Posterior cingulate gyrus (tissue), 11 donors: Measurements from ENCODE around the gene SLC25A2.
"Not testable (repeated sequence)": the region's sequence is repeated elsewhere in the genome, so short reads cannot be mapped to it uniquely, and the experiment has no call there.

Source experiments
- DNase-seq, 10 donors: peaks; one replicate each; pipeline versions ENCODE4 v3.0.0 to v3.0.0-alpha.2; 2020 to 2021; ENCODE audit warnings: mixed read lengths in 3 of 10
- intact Hi-C: fragments of 100-400 bp; cut with DNase I; formaldehyde crosslinking; loops from one replicate; pipeline ENCODE4 v1.15.1; 2023

The SLC25A2 gene

DNA sequence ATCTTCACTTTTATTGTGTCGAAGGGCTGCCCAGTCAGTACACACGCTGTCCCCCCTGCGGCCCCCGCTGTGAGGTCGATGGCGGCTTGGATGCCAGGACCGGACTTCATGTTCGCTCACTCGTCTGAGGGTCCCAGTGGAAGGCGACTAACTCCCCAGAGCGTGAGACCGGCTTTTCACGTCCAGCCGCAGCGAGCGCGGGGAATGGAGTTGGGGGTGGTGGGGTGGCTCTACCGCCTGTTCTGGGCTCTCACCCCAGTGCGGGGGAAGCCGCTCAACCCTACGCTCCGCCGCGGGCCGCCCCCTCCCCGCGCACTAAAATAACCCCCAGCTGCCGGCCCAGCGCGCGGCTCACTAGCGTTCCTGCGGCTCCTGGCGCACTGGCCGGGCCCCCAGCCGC lies at the start of gene SLC25A2:
TSS of gene SLC25A2 (minus strand) at position 294 of the 400 bp plus-strand sequence. CDS start at position 110, 184 bp downstream.
- intact Hi-C loops, result no loop called here
- no peak for DNase-seq

DNA sequence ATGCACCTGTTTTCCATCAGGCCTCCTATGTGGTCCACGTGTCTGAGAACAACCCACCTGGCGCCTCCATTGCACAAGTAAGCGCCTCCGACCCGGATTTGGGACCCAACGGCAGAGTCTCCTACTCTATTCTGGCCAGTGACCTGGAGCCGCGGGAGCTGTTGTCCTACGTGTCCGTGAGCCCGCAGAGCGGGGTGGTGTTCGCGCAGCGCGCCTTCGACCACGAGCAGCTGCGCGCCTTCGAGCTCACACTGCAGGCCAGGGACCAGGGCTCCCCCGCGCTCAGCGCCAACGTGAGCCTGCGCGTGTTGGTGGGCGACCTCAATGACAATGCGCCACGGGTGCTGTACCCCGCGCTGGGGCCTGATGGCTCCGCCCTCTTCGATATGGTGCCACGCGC lies 47.7 kb upstream of the SLC25A2 start:
- no peak for DNase-seq
- intact Hi-C loops, result no loop called here

DNA sequence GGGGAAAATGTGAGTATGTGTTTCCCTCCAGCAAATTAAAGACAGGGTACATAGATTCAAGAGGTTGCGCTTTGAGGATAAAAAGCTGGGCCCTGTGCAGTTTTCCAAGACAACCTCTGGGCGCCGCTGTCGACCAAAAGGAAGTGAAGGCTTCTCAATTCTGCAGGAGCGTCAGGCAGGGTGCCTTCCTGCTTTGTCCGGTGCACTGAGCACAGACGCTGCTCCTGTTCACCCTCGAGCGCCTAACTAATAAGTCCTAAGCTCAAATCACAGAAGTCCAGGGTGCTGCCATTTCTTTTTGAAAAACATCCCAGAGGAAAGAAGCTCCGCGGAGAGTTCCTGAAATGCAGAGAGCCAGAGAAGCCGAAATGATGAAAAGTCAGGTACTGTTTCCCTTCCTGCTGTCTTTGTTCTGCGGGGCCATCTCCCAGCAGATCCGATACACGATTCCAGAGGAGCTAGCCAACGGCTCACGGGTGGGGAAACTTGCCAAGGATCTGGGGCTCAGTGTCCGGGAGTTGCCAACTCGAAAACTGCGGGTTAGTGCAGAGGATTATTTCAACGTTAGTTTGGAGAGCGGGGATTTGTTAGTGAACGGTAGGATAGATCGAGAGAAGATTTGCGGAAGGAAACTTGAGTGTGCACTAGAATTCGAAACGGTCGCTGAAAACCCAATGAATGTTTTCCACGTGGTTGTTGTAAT lies 46.2 kb upstream of the SLC25A2 start, which contains the start of gene PCDHGB1:
TSS of gene PCDHGB1 (plus strand) at position 183 of the 703 bp plus-strand sequence. CDS start at position 345, 162 bp downstream.
- peak in 3 of 10 donors; percentile 33 to 35 (median 33) for DNase-seq
- intact Hi-C loops, result no loop called here

DNA sequence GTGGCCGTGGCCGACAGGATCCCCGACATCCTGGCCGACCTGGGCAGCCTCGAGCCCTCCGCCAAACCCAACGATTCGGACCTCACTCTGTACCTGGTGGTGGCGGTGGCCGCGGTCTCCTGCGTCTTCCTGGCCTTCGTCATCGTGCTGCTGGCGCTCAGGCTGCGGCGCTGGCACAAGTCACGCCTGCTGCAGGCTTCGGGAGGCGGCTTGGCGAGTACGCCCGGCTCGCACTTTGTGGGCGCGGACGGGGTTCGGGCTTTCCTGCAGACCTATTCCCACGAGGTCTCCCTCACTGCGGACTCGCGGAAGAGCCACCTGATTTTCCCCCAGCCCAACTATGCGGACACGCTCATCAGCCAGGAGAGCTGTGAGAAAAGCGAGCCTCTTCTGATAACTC lies 42.2 kb upstream of the SLC25A2 start:
- not testable (repeated sequence) for DNase-seq
- intact Hi-C loops, result loop anchor here (2.0 kb wide), 1 partner anchor 79 kb away; no protein-coding TSS in a partner anchor

DNA sequence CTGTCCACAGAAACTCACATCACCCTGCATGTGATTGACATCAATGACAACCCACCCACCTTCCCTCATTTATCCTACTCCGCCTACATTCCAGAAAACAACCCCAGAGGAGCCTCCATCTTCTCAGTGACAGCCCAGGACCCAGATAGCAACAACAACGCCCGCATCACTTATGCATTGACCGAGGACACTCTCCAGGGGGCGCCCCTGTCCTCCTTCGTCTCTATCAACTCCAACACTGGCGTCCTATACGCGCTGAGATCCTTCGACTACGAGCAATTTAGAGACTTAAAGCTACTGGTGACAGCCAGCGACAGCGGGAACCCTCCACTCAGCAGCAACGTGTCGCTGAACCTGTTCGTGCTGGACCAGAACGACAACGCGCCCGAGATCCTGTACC lies 41.5 kb upstream of the SLC25A2 start:
- DNase-seq, result no peak
- intact Hi-C loops, result no loop called here

DNA sequence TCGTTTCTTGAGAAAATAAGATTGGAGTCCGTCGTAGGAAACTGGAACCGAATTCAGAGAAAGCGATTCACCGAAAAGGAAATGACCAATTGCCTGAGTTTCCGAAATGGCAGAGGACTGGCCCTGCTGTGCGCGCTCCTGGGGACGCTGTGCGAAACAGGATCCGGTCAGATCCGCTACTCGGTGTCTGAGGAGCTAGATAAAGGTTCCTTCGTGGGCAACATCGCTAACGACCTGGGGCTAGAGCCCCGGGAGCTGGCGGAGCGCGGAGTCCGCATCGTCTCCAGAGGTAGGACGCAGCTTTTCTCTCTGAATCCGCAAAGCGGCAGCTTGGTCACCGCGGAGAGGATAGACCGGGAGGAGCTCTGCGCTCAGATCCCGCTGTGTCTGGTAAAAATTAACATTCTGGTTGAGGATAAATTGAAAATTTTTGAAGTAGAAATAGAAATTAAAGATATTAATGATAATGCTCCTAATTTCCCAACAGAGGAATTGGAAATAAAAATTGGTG lies 40.2 kb upstream of the SLC25A2 start:
- no peak for DNase-seq
- intact Hi-C loops, result no loop called here

DNA sequence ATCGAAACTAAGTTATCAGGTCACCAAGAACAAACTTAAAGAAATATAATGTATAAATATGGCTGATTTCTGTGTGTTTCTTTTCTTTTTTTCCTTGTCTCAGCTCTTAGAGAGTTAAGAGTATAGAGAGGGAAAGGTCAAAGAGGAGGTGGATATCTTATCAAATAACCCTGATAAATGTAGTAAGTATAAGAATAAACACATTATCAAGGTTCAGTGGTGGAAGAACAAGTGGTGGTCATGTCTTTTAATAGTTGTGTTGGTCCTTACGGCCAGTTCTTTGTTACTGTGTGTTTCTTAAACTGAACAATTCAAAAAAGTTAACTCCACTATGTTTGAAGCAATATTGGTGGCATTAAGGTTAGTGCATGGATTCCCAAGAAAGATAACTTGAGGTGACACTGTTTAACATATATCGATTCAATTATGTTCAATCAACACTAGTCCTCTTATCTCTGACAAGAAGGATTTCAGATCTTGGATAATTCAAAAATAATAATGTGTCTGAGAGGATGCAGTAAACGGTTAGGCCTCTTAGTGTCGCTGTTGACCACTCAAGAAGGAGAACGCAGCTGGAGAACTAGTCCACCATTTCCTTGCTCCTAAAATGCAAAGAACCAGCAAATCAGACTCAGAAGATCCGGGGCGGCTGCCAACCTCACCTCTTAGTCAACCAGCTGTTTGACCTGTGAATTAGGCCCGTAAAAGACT lies 39.5 kb upstream of the SLC25A2 start, which contains the start of gene PCDHGA3:
TSS of gene PCDHGA3 (plus strand) at position 588 of the 711 bp plus-strand sequence. CDS start 205 bp downstream, outside the sequence.
- intact Hi-C loops, result no loop called here
- DNase-seq, result no peak

DNA sequence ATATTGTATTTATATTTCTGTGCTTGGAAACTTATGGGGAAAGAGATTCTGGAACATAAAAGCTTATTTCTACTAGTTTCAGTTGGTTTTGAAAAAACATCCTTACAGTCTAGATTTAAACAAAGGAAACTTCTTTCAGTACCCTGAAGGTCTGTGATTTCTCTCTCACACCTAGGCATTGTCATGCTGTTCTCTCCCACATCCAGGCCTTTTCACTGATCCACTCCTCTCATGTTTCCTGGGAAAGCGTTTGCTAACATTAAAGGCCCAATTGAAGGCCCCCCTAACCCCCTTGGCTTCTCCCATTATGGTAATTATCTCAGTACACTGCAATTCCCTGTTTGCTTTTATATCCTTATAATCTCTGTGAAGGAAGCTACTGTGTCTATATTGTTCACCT lies 38.9 kb upstream of the SLC25A2 start:
- DNase-seq, result no peak
- intact Hi-C loops, result no loop called here

DNA sequence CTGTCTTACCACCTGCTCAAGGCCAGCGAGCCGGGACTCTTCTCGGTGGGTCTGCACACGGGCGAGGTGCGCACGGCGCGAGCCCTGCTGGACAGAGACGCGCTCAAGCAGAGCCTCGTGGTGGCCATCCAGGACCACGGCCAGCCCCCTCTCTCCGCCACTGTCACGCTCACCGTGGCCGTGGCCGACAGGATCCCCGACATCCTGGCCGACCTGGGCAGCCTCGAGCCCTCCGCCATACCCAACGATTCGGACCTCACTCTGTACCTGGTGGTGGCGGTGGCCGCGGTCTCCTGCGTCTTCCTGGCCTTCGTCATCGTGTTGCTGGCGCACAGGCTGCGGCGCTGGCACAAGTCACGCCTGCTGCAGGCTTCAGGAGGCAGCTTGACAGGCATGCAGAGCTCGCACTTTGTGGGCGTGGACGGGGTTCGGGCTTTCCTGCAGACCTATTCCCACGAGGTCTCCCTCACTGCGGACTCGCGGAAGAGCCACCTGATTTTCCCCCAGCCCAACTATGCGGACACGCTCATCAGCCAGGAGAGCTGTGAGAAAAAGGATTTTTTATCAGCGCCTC lies 37.0 kb upstream of the SLC25A2 start:
- DNase-seq, intact Hi-C loops: not testable (repeated sequence)

DNA sequence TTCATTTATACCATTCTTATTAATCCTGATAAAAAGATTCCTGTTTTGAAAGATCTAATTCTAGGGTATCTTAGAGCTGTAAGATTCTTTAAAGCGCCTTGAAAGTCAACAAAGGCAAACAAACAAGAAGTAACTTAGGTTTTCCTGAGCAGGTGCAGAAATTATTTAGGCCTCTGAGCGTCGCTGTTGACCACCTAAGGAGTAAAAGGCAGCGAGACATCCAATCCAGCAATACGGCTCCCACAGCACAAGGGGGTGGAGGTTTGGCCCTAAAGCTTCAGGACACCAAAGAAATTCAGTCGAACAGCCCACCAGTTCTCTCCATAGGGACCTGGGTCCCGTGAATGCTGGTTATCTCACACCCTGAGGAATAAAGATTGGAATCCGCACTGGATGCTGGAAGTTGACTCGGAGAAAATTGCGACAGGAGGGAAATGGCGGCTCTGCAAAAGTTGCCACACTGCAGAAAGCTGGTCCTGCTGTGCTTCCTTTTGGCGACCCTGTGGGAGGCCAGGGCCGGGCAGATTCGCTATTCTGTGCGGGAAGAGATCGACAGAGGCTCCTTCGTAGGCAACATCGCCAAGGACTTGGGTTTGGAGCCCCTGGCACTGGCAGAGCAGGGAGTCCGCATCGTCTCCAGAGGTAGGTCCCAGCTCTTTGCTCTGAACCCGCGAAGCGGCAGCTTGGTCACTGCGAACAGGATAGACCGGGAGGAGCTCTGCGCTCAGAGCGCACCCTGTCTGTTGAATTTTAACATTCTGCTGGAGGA lies 34.9 kb upstream of the SLC25A2 start, which contains the start of gene PCDHGA2:
TSS of gene PCDHGA2 (plus strand) at position 223 of the 769 bp plus-strand sequence.
- intact Hi-C loops, result no loop called here

DNA sequence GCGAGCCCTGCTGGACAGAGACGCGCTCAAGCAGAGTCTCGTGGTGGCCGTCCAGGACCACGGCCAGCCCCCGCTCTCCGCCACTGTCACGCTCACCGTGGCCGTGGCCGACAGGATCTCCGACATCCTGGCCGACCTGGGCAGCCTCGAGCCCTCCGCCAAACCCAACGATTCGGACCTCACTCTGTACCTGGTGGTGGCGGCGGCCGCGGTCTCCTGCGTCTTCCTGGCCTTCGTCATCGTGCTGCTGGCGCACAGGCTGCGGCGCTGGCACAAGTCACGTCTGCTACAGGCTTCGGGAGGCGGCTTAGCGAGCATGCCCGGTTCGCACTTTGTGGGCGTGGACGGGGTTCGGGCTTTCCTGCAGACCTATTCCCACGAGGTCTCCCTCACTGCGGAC lies 28.7 kb upstream of the SLC25A2 start:
- intact Hi-C loops, result not testable (repeated sequence)

More for the DNA sequence above, 34.9 kb upstream of the SLC25A2 start, which contains the start of gene PCDHGA2:
- DNase-seq, result no peak

DNA sequence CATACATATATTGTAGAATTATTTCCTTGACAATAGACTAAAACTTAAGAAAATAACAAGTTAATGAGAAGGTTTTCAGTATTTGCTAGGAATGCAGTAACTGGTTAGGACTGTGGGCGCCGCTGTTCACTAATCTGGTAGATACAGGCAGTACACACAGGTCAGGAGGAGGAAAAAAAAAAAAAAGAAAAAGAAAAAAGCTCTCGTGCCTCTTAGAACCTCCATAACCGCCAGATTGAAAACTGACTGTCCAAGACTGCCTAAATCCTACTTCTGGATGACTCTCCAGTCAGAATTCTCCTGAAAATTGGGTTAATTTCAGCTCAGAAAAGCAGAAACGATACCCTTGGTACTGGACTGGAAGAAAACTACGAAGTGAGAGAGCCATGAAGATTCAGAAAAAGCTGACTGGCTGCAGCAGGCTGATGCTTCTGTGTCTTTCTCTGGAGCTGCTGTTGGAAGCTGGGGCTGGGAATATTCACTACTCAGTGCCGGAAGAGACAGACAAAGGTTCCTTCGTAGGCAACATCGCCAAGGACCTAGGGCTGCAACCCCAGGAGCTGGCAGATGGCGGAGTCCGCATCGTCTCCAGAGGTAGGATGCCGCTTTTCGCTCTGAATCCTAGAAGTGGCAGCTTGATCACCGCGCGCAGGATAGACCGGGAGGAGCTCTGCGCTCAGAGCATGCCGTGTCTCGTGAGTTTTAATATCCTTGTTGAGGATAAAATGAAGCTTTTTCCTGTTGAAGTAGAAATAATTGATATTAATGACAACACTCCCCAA lies 26.6 kb upstream of the SLC25A2 start, which contains the start of gene PCDHGA1:
TSS of gene PCDHGA1 (plus strand) at position 216 of the 782 bp plus-strand sequence.
- intact Hi-C loops, result no loop called here
- no peak for DNase-seq

More for the DNA sequence above, 28.7 kb upstream of the SLC25A2 start:
- DNase-seq, result not testable (repeated sequence)

DNA sequence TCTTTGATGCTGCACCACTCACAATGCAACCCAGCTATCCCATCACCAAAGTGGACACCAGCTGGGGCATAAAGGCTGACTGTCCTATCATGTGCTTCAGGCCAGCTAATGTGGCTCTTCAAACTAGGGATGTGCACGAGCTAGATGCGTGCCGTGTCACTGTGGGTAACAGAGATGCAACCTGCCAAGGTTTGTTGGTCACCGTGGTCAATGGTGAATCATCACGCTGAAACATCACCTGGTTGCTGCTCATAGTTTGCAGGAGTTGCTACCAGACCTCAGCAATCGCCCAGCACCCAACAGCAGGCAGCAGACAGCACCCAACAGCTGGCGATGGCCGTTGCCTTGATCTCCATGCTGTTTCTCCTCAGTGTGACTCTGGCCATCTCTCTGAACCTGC lies 24.4 kb upstream of the SLC25A2 start:
- intact Hi-C loops, result no loop called here
- no peak for DNase-seq

DNA sequence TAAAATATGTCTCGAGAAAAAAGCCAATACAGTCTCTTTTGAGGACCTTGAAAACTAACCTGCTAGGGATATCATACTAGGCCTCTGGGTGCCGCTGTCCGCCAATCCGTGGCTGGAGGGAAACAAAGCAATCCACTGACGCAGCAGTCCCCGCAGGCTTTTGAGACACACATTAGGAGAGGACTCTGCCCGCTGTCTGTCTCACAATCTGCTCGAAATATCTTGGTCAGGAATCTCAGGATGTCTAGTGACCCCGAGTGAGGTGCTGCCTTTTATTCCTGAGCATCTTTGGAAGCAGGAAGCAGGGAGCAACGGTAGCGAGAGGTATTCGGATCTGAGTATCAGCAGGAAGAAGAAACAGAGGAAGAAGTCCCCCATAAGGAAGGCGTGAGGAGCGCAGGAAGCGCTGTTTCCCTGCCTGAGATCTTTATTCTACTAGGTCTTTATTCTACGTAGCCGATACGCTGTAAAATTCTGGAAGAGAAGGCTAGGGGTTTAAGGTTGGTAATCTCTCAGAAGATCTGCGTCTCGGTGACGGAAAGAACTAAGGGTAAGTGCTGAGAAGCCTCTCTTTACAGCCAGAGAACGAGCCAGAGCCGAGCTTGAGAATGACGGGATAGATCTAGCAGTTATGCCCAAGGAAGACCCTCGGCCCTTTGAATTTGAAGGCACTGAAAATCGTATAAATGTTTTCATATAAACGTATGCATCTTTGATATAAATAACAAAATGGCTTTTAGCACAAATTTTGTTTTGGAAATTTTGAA lies 22.4 kb upstream of the SLC25A2 start:
- DNase-seq, result peak; percentile 22 to 95 (median 72)
- intact Hi-C loops, result loop anchor here (2.0 kb wide), 1 partner anchor 235 kb away; no protein-coding TSS in a partner anchor

DNA sequence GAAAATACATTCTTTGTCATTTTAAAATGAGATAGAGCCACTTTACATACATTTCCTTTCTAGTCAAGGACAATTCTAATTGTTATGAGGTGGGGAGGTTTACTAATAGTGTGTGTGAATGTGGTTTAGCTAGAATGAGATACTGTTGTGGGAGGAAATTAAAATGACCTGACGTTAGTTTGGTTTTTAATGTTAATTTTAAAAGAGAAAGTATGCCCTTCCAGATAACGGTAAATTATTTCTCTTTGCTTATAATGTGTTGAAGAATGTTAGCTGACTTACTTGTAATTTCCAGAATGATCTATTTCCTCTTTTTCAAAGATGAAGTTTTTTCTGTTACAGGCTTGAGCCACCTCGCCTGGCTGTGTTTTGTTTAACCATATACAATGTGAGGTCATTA lies 18.4 kb upstream of the SLC25A2 start:
- no peak for DNase-seq
- intact Hi-C loops, result no loop called here

DNA sequence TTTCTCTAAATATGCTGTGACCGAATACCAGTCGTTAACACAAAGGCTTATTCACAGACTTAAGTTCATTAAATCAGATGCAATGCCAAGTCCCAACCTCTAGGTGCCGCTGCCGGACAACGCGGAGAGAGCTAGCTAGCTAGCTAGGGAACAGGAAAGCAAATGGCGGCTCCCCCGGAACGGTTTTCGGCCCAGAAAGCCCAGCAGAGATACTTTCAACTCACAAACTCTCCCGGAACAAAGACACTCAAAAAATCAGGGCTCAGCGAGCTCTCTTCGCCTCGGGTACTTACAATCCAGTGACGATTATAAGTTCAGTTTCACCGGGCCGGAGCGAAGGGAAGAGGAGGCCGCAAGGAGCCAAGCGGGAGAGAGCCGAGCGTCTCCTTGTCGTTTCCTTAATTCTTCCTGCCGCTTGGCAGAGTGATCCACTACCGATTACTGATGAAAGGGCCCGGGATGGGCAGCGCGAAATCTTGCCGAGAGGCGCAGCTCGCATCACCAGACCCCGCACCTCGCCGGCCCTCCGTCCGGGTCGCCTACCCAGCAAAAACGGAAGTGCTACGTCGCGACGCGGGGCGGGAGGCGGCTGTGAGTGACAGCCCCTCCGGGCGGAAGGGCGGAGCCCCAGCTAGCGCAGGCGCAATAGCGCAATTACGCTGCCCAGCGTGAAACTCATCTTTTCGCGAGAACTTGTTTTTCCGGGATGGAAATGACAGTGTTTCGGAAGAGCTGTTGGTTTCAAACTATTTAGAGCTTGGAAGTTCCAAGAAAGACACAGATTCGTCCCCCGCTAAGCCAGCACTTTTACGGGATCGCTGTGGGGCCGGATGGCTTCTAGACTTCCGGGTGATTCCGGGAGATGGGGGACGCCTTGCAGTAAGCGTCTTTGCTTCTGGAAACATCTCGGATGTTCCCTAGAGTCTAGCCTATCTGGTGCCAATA lies 16.6 kb upstream of the SLC25A2 start, which contains the start of gene TAF7:
TSS of gene TAF7 (minus strand) at position 560 of the 945 bp plus-strand sequence. CDS start 740 bp downstream, outside the sequence.
- DNase-seq, result peak; percentile 83 to 98 (median 88)
- intact Hi-C loops, result loop anchor here (2.0 kb wide), 1 partner anchor 244 kb away; no protein-coding TSS in a partner anchor

DNA sequence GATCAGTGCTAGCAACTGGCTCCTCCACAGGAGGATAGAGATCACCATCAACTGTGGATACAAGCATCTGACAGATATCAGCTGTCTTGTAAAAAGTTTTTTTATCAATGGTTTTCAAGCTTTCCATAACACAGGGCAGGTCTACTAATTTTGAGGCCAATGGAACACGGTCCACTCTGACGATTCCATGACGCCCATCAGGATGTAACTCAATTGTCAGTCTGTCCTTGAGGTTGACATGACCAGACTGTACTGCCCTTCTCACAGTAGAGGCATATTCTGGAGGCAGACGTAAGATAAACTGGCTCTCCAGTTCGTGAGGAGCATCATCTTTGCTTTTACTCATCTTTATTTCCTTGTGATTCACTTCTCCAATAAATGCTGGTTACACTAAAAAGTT lies 15.8 kb upstream of the SLC25A2 start:
- no peak for DNase-seq
- intact Hi-C loops, result loop anchor here (2.0 kb wide), 1 partner anchor 245 kb away; no protein-coding TSS in a partner anchor
